NCI-H1048 (cell line): ENCODE measurements around the gene CPNE2.

Experiments used
- DNase-seq: peaks from one replicate; lab custom pipeline; 2025; lab: John Stamatoyannopoulos, UW

Gene CPNE2

GRCh38 chr16:57192720-57193486, 100.5 kb downstream of the CPNE2 start:
- no peak for DNase-seq

- DNase-seq, result no peak
Measured at GRCh38 chr16:57194512-57194911, 102.1 kb downstream of the CPNE2 start.

- DNase-seq, result no peak
Measured at GRCh38 chr16:57196286-57196685, 103.9 kb downstream of the CPNE2 start.

- no peak for DNase-seq
Measured at GRCh38 chr16:57196753-57197152, 104.4 kb downstream of the CPNE2 start.
